ENCODE results near the gene NAP1L4.

NAP1L4 gene

DNA sequence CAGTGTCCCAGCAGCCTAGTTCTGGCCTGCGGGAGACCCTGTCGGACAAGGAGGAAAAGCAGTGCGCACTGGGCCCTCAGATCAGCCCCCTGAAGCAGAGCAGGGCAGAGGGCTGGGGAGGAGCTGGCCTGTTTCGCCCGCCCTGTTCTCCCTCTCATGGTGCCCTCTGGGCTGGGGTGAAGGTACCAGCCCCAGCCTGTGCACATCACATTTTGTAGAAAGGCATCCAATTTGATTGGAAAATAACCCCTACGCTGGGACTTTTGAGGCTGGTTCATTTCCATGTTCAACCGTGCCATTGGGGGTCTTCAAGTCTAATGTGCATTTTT, 832 bp upstream of the NAP1L4 start:
- no peak for DNase-seq (ENCODE audit: low read depth)

DNA sequence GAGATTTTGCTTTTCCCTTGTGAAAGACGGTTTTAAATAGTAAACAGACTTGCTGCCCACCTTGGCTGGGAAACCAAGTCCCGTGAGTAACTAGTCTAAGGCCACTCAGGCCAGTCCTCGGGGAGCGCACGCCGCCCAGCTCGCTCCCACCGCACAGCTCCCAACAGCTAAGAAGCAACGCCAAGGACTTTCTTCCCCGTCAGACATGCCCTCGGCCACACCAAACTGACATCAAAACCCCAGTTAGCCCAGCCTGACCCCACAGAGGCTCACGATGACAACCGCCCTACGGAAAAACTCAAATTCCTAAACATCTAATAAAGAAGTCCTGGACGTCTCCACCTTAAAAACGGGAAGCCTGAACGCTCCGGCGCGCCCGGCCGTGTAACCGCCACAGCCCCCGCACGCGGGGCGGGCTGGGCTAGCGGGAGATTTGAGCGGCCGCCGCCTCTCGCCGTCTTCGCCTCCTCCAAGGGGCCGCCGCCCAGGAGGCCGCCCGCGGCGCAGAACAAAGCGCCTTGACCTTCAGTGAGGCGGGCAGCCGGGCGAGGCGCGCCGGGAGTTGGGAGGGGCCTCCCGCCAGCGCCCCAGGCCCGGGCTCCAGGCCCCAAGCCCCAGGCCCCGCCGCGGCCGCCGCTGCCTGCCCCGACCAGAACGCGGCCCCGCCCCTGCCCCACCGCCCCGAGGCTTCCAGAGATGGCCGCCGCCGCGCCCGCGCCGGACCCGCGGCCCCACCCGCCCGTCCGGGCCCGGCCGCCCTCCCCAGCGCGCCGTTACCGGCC, 486 bp downstream of the NAP1L4 start:
- no peak for DNase-seq (ENCODE audit: low read depth)

DNA sequence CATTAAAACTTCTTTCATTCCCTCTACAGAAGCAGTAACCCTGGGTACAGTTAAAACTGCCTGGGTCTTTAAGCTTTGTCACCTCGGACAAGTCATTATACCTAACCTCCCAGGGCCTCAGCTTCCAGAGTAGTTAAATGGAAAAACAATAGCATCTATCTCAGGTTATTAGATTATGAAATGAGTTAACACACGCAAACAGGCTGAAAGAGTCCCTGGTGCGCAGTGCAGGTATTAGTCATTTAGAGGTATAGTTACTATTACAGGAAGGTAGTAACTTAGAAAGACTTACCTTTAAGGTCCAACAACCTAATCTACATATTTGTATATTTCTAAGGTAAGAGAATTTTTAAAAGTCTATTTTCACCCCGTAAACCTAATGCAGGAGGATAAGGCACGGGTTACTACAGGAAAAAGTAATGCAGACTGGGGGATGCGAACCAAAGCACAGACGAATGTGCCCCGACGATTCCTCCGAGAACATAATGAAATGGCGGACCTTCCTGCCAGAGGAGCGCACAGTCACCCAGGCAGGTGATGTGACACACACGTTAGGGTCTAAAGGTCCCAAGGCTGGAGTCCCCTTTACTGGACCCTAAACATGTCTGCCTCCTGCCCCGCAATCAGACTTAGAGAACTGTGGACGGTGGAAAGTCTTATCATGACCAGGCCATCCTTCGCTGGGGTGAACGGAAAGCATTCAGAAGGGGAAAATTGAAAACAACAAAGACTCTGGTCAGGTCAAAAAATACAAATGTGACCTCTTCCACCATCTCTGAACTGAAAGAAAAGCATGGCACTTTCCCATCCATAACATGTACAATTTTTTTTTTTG, 1.3 kb downstream of the NAP1L4 start:
- DNase-seq (ENCODE audit: low read depth), result no peak

DNA sequence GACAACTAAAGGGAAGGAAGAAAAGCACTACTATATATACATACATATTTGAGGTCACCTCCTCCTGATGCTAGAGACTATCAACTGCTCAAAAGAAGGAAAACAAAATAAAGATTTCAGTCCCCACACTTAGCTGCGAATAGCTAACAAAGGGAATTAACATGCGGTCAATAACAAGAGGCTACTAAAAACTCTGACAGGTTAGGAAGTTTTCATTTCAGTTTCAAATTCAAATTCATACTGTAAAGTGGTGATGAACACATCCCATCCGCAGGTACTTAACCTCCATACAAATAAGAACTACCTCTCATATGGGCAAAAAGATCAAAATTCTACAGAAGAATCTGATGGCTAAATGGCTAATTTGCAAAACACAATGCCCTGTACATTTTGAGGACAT, 2.6 kb downstream of the NAP1L4 start:
- DNase-seq (ENCODE audit: low read depth), result no peak

DNA sequence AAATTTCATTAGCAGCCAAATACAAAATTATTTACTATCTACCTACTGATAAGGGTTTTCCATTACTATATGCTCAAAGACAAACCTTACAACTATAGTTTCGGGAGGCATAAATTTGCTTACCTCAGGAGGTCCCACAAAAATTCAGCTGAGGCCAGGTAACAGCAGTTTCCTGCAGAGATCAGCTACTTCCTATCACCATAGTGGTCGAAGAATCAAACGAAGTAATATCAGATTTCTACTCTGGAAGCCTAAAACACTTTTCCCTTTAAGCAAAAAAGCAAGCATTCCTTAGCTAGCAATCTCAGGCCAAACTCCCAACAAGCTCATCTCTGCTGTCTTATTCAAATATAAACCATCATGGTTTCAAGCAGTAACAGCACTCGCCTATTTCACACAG, 3.1 kb downstream of the NAP1L4 start:
- no peak for DNase-seq (ENCODE audit: low read depth)

DNA sequence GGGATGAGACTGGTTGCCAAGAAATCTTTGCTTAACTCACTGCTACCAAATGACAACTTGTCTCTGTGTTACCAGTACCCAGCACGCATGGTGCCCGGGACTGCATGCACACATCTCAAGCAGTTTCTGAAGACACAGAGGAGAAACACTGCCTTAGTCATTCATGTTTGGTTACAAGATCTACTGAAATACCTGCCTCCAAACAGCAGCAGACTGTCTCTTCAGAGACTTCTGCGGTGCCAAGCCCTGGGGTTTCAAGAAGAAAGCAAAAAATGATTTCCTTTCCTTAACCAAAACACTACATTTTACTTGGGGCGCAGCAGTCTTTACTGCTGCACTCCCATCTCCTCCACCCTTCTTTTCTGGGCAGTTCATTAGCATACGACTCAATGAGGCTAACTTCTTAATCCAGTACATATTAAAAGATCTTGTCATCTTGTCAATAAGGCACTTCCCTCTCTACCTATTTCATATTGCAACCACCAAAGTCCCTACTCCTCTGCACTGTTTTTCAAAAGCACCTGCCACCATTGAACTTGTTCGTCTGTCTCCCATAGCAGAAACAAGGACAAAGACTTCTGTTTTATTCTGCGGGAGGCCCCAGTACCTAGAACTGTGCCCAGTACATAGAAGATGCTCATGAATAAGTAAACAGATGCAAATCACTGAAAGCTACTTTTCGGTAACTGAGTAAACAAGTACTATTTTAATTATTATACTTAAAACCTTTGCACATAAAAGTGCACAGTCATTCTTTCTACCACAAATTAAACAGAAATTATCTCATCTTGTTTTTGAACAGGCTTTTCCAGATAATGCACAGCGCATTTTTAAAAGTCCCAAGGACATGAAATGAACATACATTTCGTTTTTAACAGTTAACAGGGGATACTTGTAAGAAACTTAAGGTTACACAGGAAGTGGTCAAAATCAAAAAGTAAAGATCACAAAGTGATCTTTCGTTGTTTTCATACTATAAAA, 4.0 kb downstream of the NAP1L4 start:
- peak; percentile 13 for DNase-seq (ENCODE audit: low read depth)

DNA sequence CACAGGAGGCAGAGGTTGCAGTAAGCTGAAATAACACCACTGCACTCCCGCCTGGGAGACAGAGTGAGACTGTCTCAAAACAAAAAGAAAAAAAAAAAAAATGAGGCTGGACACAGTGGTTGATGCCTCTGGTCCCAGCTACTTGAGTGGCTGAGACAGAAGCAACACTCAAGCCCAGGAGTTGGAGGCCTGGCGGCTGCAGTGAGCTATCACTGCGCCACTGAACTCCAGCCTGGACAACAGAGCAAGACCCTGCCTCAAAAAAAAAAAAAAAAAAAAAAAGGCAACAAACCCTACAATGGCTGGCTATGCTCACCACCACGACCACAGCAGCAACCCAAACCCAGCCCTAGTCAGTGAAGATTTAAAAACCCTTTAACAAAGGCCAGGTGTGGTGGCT, 8.2 kb downstream of the NAP1L4 start:
- DNase-seq (ENCODE audit: low read depth), result no peak

DNA sequence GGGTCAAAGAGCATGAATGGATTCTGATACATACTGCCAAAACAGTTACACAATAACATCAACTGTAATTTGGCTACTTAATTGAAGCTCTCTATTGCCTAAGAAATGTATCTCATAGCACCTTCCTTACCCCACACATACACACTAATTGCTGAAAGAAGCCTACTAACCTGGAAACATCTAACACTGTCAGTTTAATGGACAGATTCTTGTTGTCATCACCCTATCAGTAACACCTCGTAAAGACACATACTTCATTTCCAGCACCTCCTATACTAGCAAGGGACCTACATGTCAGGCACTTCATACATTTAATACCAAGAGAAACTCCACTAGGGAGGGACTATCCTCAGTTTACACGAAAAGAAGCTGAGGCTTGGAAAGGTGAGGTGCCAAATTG, 9.9 kb downstream of the NAP1L4 start:
- DNase-seq (ENCODE audit: low read depth), result no peak

DNA sequence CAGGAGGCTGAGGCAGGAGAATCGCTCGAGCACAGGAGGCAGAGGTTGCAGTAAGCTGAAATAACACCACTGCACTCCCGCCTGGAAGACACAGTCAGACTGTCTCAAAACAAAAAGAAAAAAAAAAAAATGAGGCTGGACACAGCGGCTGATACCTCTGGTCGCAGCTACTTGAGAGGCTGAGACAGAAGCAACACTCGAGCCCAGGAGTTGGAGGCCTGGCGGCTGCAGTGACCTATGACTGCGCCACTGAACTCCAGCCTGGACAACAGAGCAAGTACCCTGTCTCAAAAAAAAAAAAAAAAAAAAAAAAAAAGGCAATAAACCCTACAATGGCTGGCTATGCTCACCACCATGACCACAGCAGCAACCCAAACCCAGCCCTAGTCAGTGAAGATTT, 11.0 kb downstream of the NAP1L4 start:
- DNase-seq (ENCODE audit: low read depth), result no peak

DNA sequence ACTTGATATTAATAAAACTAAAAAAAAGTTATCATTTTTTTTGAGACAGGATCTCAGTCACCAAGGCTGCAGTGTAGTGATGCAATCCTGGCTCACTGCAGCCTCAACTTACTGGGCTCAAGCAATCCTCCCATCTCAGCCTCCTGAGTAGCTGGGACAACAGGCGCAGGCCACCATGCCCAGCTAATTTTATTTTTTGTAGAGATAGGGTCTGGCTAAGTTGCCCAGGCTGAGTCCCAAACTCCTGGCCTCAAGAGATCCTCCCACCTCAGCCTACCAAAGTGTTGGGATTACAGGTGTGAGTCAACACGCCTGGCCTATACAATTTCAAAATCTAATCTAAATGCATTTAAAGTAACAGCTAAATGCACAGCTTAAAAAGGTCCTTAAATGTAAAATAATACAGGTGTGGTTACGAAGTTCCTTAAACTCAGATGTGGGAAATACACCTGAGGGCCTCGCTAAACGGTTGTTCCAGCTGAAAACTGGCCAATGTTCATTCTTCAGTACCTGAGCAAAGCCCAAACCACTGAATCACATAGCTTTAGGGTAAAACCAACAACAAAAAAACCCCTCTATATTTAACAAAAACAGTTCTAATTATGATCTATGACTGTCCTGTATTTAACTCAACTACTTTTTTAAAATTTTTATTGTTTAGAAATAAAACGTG, 11.8 kb downstream of the NAP1L4 start:
- no peak for DNase-seq (ENCODE audit: low read depth)

DNA sequence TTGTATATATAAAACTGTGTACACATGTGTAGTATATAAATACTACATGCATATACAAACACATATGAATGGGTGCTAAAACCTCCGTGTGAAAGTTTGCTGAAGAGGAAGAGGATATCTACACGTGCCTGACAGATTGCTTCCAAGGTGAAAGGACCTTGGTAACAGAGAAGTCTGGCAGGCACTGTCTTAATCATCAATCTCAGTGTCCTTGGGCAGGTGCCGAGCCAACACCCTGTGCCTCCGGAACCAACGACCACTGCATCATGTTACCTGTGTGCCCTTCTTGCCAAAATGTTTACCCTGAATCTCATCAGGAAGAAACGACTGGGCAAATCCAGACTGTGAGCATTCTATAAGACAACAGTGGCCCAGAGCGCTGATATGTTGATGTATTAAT, 15.0 kb downstream of the NAP1L4 start:
- no peak for DNase-seq (ENCODE audit: low read depth)

DNA sequence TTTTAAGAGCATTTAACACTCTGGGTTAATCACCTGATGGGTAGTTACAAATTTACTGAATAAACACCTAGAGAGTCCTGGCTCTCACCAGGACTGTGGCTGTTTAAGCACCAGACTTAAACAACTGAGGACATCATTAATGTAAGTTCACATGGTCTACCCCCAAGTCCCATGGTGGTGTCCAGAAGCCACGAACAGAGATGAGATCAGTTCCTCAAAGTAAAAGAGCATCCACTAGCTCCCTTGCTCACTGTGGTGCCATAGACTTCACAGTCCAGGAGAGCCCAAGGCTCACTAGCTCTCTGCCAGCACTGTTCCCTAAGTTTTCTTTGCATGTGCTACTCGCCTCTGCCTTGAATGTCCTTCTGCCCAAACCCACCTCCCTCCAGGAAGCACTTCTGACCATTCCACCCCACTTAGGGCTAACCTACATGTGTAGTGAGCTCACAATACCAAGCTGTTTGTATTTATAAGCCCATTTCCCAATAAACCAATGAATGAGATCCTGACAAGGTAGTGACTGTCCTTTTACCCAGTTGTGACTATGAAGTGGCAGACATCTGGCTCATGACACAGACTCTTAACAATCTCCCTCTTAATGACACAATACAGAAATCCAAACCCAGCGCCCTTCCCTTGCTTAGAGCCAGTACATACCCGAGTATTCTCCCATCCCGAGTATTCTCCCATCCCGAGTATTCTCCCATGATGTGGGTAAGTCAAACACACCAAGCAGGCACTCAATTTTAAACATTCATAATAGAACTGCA, 15.7 kb downstream of the NAP1L4 start:
- DNase-seq (ENCODE audit: low read depth), result no peak

DNA sequence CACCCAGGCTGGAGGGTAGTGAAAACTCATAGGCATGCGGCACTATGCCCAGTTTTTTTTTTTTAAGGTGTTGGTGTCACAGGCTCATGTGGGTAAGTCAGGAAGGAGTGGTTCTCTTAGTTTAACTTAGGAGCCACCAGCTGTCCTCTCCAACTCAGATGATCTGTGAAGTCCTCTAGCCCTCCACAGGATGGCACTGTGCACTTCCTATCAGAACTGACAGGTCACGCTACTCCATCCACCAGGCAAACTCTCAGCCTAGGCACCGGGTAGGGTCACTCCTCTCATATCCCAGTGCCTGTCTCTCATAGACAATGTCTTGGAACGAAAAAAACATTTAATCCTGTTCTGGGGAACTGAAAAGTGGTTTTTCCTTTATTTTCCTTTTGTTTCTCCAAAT, 16.5 kb downstream of the NAP1L4 start:
- DNase-seq (ENCODE audit: low read depth), result no peak

DNA sequence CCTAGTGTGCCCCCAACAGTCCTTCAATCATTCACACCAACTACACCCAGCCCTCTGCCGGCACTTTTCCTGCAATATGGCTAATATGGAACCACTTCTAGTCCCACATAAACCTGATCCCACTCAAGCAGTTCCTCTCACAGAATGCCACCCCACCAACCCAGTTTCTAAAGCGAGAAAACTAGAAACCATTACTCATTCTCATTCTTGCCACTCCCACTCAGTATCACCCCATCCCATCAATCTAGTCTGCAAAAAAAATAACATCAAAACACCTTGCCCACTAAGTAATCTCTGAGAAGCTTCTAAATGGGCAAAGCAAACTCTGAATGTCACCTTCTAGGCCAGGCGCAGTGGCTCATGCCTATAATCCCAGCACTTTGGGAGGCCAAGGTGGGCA, 17.9 kb downstream of the NAP1L4 start:
- DNase-seq (ENCODE audit: low read depth), result no peak

DNA sequence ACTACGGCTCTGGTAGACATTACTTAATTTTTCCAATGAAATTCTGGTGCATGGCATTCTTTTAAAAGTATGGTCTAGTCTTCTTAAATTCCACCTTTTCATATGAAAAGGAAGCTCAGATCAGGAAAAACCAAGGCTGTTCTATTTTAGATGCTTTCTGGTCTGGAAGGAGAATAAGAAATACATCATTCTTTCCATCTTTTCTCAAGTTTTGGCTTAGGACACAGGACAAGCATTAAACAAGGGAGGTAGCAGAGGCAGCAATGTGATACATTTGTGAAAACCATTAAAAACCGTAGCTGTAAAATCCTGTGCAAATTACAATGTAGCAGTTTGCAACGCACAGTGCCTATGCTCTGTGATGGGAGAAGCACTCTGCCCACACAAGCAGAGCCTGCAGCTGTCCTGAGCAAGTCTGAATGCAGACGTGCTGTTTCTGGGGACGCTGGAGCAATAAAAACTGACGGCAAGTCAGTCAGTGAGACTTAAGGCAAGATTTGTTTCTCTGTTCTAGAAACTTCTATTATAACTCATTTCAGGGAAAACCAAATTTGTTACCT, 23.7 kb downstream of the NAP1L4 start:
- no peak for DNase-seq (ENCODE audit: low read depth)

DNA sequence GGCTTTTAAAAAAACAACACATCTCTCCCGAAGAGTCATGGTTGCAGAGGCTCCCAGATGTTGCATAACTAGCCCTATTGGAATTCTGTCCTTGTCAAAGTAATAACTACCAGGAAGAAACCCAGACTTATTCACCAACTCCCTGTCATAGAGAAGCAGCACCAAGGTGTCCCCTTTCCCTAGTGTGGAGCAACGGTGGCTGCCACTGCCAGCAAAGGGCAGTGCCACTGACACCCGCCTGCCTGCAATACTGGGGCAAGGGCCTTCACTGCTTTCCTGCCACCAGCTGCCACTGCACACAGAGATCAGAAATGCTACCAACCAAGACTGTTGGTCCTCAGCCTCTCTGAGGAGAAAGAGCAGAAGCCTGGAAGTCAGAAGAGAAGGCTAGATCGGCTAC, 27.3 kb downstream of the NAP1L4 start:
- no peak for DNase-seq (ENCODE audit: low read depth)

DNA sequence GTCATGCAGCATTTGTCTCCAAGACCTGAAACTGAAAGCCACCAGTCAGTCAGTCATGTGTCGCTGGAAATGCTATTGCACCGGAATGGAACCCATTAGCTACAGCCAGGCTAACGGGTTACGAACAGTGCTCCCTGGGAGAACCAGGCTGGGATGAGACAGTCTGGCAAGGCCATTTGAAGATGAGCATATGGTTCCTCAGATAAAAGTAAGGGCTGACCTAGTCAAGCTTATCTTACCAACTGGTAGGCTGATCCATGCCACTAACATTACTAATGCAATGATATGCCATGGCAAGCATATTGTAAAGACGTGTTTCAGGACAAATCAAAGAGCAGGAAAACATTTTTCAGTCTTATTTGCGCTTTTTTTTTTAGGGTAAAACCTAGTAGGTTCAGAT, 28.4 kb downstream of the NAP1L4 start:
- DNase-seq (ENCODE audit: low read depth), result no peak

DNA sequence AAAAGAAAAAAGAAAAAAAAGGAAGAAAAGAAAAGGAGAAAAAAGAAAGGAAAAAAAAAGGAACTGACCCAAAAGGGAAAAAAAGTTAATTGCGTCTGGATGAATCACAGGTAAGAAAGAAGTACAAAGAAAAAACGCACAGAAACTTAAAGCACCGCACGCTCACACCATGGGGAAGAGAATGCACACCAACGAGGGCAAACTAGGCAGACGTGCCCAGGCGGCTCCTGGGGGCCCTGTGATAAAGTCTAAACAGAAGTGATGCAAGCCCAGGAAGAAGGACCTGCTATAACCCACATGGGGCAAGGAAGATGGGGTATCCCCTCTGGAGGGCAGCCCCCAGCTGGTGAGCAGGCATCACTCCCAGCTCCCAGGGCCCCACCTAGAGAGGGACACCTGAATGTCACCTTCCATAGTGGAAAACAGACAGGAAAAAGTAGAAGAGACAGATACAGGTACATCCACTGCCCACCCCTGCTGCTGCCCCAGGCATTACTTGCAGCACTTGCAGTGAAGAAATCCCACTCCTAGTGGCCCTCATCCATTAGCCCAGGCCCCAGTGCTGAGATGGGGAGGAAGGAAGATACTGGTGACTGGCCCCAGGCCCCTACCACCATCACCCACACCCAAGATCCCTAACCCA, 28.9 kb downstream of the NAP1L4 start:
- DNase-seq (ENCODE audit: low read depth), result no peak

DNA sequence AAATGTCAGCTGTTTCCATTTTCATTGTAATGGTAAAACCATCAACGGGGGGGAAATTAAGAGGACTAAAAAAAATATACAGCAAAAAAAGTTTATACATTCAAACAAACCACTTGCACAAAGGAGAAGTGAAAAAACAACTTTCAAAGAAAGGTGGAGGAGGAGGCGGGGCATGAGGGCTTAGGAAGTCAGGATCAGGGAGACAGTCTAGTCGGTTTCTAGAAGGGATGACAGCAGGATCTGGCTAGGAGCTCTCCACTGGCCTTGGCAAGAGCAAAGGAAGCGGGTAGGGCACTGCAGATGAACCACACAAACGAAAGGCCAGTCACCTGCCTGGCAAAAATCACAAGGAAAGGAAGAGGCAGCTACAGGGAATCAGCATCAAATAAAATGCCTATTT, 31.0 kb downstream of the NAP1L4 start:
- no peak for DNase-seq (ENCODE audit: low read depth)

DNA sequence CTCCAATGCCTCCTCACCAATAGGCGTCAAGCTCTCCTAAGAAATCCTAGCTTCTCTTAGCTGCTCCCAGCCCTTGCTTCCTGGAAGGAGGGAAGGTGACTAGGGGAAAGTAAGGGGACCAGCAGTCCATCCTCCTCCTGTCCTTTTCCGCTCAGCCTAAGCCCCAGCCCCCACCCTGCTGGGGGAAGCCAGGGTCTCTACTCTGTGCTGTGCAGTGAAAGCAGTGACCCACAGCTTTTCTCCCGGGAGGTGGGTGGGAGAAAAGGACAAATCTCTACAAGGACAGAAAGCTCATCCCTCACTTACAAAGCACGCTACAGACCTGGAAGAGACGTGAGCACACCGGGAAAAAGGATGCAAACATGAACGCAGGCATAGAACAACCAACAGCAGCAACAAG, 32.0 kb downstream of the NAP1L4 start:
- DNase-seq (ENCODE audit: low read depth), result no peak

All from activated T-cell treated with anti-CD3 and anti-CD28 coated beads for 24 hours (primary cell).